ENCODE data around the gene MAP3K20. TPM values are rescaled to one million over a fixed set of nuclear protein-coding genes. Genes with fewer than 3 reads are reported as not detected.

Gene MAP3K20
- total RNA-seq, 4 donors from 2014 or later, result 24.1 to 34.5 (median 25.6) TPM

DNA sequence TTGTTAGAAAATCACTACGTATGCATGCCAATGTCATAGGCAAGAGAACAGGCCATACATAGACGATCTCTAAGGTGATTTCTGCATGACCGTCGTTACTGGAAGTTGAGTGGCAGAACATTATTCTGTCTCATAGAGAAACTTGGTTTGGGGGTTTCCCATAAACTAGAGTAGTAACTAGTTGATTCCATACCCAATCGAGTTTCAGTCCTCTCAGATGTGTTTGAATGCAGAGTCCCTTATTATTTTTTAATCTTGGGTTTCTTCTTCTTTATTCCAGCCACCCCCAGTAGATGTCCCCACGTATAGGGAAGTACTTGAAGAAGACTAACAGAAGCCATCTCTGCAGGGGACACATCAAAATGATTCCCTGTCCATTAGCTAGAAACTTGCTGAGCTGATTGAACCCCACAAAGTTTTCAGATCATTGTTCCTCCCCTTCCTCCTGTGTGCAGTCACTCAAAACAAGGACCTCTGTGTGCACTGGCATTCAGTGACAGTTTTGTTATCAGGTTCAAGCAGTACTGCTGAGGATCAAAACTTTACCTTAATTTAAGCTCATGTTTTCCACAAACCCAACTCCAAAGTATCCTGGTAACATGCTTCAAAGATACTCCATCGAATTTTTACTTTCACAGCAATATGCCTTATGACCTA lies 210.6 kb downstream of the MAP3K20 start:
- no peak overlapping the region for H3K4me3 ChIP-seq (replicated peaks in 1 of 3)
- TF ChIP-seq CTCF (IDR thresholded peaks at IDR 0.05) (no peak), POLR2A (IDR thresholded peaks at IDR 0.05) (no peak)
- H3K27me3 ChIP-seq, result no peaks in the 10 kb centered on the region
- H3K4me1 ChIP-seq, result no peaks in the 10 kb centered on the region
- 81% methylated on average over 7 of the region's 7 CpGs for WGBS, 2 donors
- intact Hi-C loops (cut with DNase I), result no loop called here
- no peaks in the 10 kb centered on the region for H3K36me3 ChIP-seq
- no peak overlapping the region for H3K27ac ChIP-seq
- no peak for DNase-seq
- H3K9me3 ChIP-seq, result no peaks in the 10 kb centered on the region

DNA sequence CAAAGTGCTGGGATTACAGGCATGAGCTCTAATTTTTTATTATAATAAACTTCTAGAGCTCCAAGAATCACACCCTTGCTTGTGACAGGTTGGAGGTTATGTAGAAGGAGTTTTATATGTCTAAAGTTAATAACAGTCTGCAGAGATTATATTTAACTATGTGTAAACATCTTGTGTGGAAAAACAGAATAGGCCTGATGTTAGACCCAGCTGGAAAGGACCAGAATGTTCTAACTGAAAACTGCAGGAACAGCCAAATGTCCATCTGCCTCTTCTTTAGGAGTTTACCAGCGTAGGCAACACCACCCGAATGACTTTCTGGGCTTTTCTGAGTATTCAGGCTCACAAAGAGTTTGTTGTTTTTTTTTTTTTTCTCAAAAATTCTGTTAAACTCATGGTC lies 211.9 kb downstream of the MAP3K20 start:
- Histone ChIP-seq H3K9me3 (no peaks in the 10 kb centered on the region), H3K36me3 (no peaks in the 10 kb centered on the region), H3K27ac (no peak overlapping the region), H3K4me3 (replicated peaks in 1 of 3) (no peak overlapping the region), H3K27me3 (no peaks in the 10 kb centered on the region), H3K4me1 (no peaks in the 10 kb centered on the region)
- intact Hi-C loops (cut with DNase I), result no loop called here
- no peak for DNase-seq
- no peak for TF ChIP-seq CTCF (IDR thresholded peaks at IDR 0.05)
- no peak for TF ChIP-seq POLR2A (IDR thresholded peaks at IDR 0.05)
- WGBS, 2 donors, result 92 to 94% methylated on average over 2 of the region's 2 CpGs

DNA sequence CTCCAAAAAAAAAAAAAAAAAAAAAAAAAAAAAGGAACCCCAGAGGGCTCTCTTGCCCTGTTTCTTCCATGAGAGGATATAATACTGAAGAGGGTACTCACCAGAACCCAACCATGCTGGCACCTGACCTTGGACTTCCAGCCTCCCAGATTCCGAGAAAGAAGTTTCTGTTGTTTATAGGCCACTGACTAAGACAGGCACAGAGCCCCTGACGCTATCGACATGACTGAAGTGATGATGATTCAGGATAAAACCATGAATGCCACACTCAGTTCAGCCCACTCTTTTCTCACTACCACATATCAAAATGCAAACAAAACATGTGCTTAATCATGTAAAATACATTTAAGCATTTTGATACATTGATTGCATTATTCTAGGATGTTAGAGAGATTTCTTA lies 212.9 kb downstream of the MAP3K20 start:
- 91 to 97% methylated on average over 3 of the region's 3 CpGs for WGBS, 2 donors
- Histone ChIP-seq H3K27ac (no peak overlapping the region), H3K36me3 (no peaks in the 10 kb centered on the region), H3K4me3 (replicated peaks in 1 of 3) (no peak overlapping the region), H3K27me3 (no peaks in the 10 kb centered on the region), H3K4me1 (no peaks in the 10 kb centered on the region), H3K9me3 (no peaks in the 10 kb centered on the region)
- DNase-seq, result no peak
- intact Hi-C loops (cut with DNase I), result no loop called here
- no peak for TF ChIP-seq POLR2A (IDR thresholded peaks at IDR 0.05)
- TF ChIP-seq CTCF (IDR thresholded peaks at IDR 0.05), result no peak

- H3K36me3 ChIP-seq, result no peaks in the 10 kb centered on the region
- H3K27me3 ChIP-seq, result no peaks in the 10 kb centered on the region
- WGBS, 2 donors, result 81 to 87% methylated on average over 2 of the region's 2 CpGs
- H3K4me1 ChIP-seq, result no peaks in the 10 kb centered on the region
- no peak for DNase-seq
- TF ChIP-seq CTCF (IDR thresholded peaks at IDR 0.05) (no peak), POLR2A (IDR thresholded peaks at IDR 0.05) (no peak)
- no peaks in the 10 kb centered on the region for H3K9me3 ChIP-seq
- no peak overlapping the region for H3K27ac ChIP-seq
- no peak overlapping the region for H3K4me3 ChIP-seq (replicated peaks in 1 of 3)
- intact Hi-C loops (cut with DNase I), result no loop called here
Observed at GRCh38 chr2:173290046-173290445, 214.4 kb downstream of the MAP3K20 start.

DNA sequence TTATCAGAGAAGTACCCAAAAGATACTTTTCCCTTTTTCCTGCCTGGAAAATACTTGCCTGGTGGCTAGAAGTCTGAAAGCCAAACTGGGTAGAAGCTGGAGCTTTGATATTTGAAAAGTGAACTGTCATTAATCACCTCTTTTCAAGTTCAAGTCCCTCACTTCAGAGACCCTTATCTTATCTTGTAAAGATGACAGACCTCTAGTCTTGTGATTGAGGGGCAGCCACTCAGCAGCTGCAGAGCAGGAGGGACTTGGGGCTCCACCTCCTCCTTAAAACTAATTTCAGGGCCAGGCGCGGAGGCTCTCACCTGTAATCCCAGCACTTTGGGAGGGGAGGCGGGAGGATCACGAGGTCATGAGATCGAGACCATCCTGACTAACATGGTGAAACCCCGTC lies 214.9 kb downstream of the MAP3K20 start:
- no peak for DNase-seq
- Histone ChIP-seq H3K27me3 (no peaks in the 10 kb centered on the region), H3K9me3 (no peaks in the 10 kb centered on the region), H3K4me1 (no peaks in the 10 kb centered on the region), H3K36me3 (no peaks in the 10 kb centered on the region), H3K4me3 (replicated peaks in 1 of 3) (no peak overlapping the region), H3K27ac (no peak overlapping the region)
- 95% methylated on average over 6 of the region's 6 CpGs for whole genome bisulfite sequencing, 2 donors
- no peak for TF ChIP-seq POLR2A (IDR thresholded peaks at IDR 0.05)
- TF ChIP-seq CTCF (IDR thresholded peaks at IDR 0.05), result no peak
- intact Hi-C loops (cut with DNase I), result no loop called here

All from thyroid gland (tissue), 4 donors.